Measurements from ENCODE around the gene DUSP2.

Gene DUSP2

GRCh38 chr2:96108541-96109360 lies 36.5 kb downstream of the DUSP2 start:
- Histone ChIP-seq H3K27me3 (ENCODE audit: control insufficient read depth in 1 of 2, insufficient read depth in 2 of 2, low read length in 2 of 2) (peaks cover 0 to 6% of the 10 kb centered on the region in 2 donors), H3K9ac (ENCODE audit: low read length) (no peak overlapping the region), H3K9me3 (ENCODE audit: low read length) (peaks cover 10% of the 10 kb centered on the region), H3K4me1 (ENCODE audit: insufficient read depth, low read length) (no peaks in the 10 kb centered on the region), H3K27ac (ENCODE audit: low read depth, low read length) (no peak overlapping the region), H3K36me3 (ENCODE audit: insufficient read depth, low read length) (no peaks in the 10 kb centered on the region), H3K4me3 (ENCODE audit: low read depth in 1 of 2, low read length in 2 of 2) (no peak overlapping the region)

- Histone ChIP-seq H3K36me3 (ENCODE audit: insufficient read depth, low read length) (no peaks in the 10 kb centered on the region), H3K9me3 (ENCODE audit: low read length) (peaks cover 10% of the 10 kb centered on the region), H3K4me1 (ENCODE audit: insufficient read depth, low read length) (no peaks in the 10 kb centered on the region), H3K4me3 (ENCODE audit: low read depth in 1 of 2, low read length in 2 of 2) (no peak overlapping the region), H3K27ac (ENCODE audit: low read depth, low read length) (no peak overlapping the region), H3K9ac (ENCODE audit: low read length) (no peak overlapping the region), H3K27me3 (ENCODE audit: control insufficient read depth in 1 of 2, insufficient read depth in 2 of 2, low read length in 2 of 2) (peaks cover 0 to 6% of the 10 kb centered on the region in 2 donors)
Measured at GRCh38 chr2:96108151-96108540, 37.1 kb downstream of the DUSP2 start.

- Histone ChIP-seq H3K9ac (ENCODE audit: low read length) (no peak overlapping the region), H3K36me3 (ENCODE audit: insufficient read depth, low read length) (no peaks in the 10 kb centered on the region), H3K27ac (ENCODE audit: low read depth, low read length) (no peak overlapping the region), H3K4me1 (ENCODE audit: insufficient read depth, low read length) (no peaks in the 10 kb centered on the region), H3K4me3 (ENCODE audit: low read depth in 1 of 2, low read length in 2 of 2) (no peak overlapping the region), H3K9me3 (ENCODE audit: low read length) (peaks cover 10% of the 10 kb centered on the region), H3K27me3 (ENCODE audit: control insufficient read depth in 1 of 2, insufficient read depth in 2 of 2, low read length in 2 of 2) (peaks cover 0 to 6% of the 10 kb centered on the region in 2 donors)
Measured at GRCh38 chr2:96107708-96108065, 37.6 kb downstream of the DUSP2 start.

GRCh38 chr2:96106991-96107707 lies 38.1 kb downstream of the DUSP2 start:
- Histone ChIP-seq H3K4me3 (ENCODE audit: low read depth in 1 of 2, low read length in 2 of 2) (no peak overlapping the region), H3K9me3 (ENCODE audit: low read length) (peaks cover 10% of the 10 kb centered on the region), H3K27ac (ENCODE audit: low read depth, low read length) (no peak overlapping the region), H3K4me1 (ENCODE audit: insufficient read depth, low read length) (no peaks in the 10 kb centered on the region), H3K9ac (ENCODE audit: low read length) (no peak overlapping the region), H3K27me3 (ENCODE audit: control insufficient read depth in 1 of 2, insufficient read depth in 2 of 2, low read length in 2 of 2) (peaks cover 0 to 6% of the 10 kb centered on the region in 2 donors), H3K36me3 (ENCODE audit: insufficient read depth, low read length) (no peaks in the 10 kb centered on the region)

GRCh38 chr2:96105994-96106715 lies 39.1 kb downstream of the DUSP2 start:
- no peak overlapping the region for H3K9ac ChIP-seq (ENCODE audit: low read length)
- no peak overlapping the region for H3K27ac ChIP-seq (ENCODE audit: low read depth, low read length)
- no peaks in the 10 kb centered on the region for H3K4me1 ChIP-seq (ENCODE audit: insufficient read depth, low read length)

GRCh38 chr2:96105152-96105915 lies 39.9 kb downstream of the DUSP2 start:
- Histone ChIP-seq H3K9me3 (ENCODE audit: low read length) (peaks cover 10% of the 10 kb centered on the region), H3K27me3 (ENCODE audit: control insufficient read depth in 1 of 2, insufficient read depth in 2 of 2, low read length in 2 of 2) (peaks cover 0 to 6% of the 10 kb centered on the region in 2 donors), H3K36me3 (ENCODE audit: insufficient read depth, low read length) (no peaks in the 10 kb centered on the region), H3K4me3 (ENCODE audit: low read depth in 1 of 2, low read length in 2 of 2) (no peak overlapping the region), H3K9ac (ENCODE audit: low read length) (no peak overlapping the region), H3K4me1 (ENCODE audit: insufficient read depth, low read length) (no peaks in the 10 kb centered on the region), H3K27ac (ENCODE audit: low read depth, low read length) (no peak overlapping the region)

More at GRCh38 chr2:96105994-96106715, 39.1 kb downstream of the DUSP2 start:
- H3K4me3 ChIP-seq (ENCODE audit: low read depth in 1 of 2, low read length in 2 of 2): no peak overlapping the region
- peaks cover 0 to 6% of the 10 kb centered on the region in 2 donors for H3K27me3 ChIP-seq (ENCODE audit: control insufficient read depth in 1 of 2, insufficient read depth in 2 of 2, low read length in 2 of 2)
- peaks cover 10% of the 10 kb centered on the region for H3K9me3 ChIP-seq (ENCODE audit: low read length)
- no peaks in the 10 kb centered on the region for H3K36me3 ChIP-seq (ENCODE audit: insufficient read depth, low read length)

GRCh38 chr2:96104487-96104861 lies 40.8 kb downstream of the DUSP2 start:
- no peaks in the 10 kb centered on the region for H3K4me1 ChIP-seq (ENCODE audit: insufficient read depth, low read length)
- no peaks in the 10 kb centered on the region for H3K36me3 ChIP-seq (ENCODE audit: insufficient read depth, low read length)
- H3K9me3 ChIP-seq (ENCODE audit: low read length): peaks cover 10% of the 10 kb centered on the region
- no peak overlapping the region for H3K9ac ChIP-seq (ENCODE audit: low read length)
- H3K27me3 ChIP-seq (ENCODE audit: control insufficient read depth in 1 of 2, insufficient read depth in 2 of 2, low read length in 2 of 2): peaks cover 0 to 6% of the 10 kb centered on the region in 2 donors
- no peak overlapping the region for H3K27ac ChIP-seq (ENCODE audit: low read depth, low read length)
- no peak overlapping the region for H3K4me3 ChIP-seq (ENCODE audit: low read depth in 1 of 2, low read length in 2 of 2)

GRCh38 chr2:96103761-96104486 lies 41.3 kb downstream of the DUSP2 start:
- H3K9me3 ChIP-seq (ENCODE audit: low read length): peaks cover 10% of the 10 kb centered on the region
- no peaks in the 10 kb centered on the region for H3K36me3 ChIP-seq (ENCODE audit: insufficient read depth, low read length)
- H3K4me1 ChIP-seq (ENCODE audit: insufficient read depth, low read length): no peaks in the 10 kb centered on the region
- no peak overlapping the region for H3K9ac ChIP-seq (ENCODE audit: low read length)
- no peak overlapping the region for H3K4me3 ChIP-seq (ENCODE audit: low read depth in 1 of 2, low read length in 2 of 2)
- peaks cover 0 to 6% of the 10 kb centered on the region in 2 donors for H3K27me3 ChIP-seq (ENCODE audit: control insufficient read depth in 1 of 2, insufficient read depth in 2 of 2, low read length in 2 of 2)
- H3K27ac ChIP-seq (ENCODE audit: low read depth, low read length): no peak overlapping the region

GRCh38 chr2:96103187-96103601 lies 42.0 kb downstream of the DUSP2 start:
- Histone ChIP-seq H3K4me3 (ENCODE audit: low read depth in 1 of 2, low read length in 2 of 2) (no peak overlapping the region), H3K9ac (ENCODE audit: low read length) (no peak overlapping the region), H3K9me3 (ENCODE audit: low read length) (peaks cover 10% of the 10 kb centered on the region), H3K27ac (ENCODE audit: low read depth, low read length) (no peak overlapping the region), H3K4me1 (ENCODE audit: insufficient read depth, low read length) (no peaks in the 10 kb centered on the region), H3K27me3 (ENCODE audit: control insufficient read depth in 1 of 2, insufficient read depth in 2 of 2, low read length in 2 of 2) (peaks cover 0 to 6% of the 10 kb centered on the region in 2 donors), H3K36me3 (ENCODE audit: insufficient read depth, low read length) (no peaks in the 10 kb centered on the region)

- Histone ChIP-seq H3K9ac (ENCODE audit: low read length) (no peak overlapping the region), H3K27me3 (ENCODE audit: control insufficient read depth in 1 of 2, insufficient read depth in 2 of 2, low read length in 2 of 2) (peaks cover 0 to 4% of the 10 kb centered on the region in 2 donors), H3K4me3 (ENCODE audit: low read depth in 1 of 2, low read length in 2 of 2) (no peak overlapping the region), H3K9me3 (ENCODE audit: low read length) (peaks cover 10% of the 10 kb centered on the region), H3K4me1 (ENCODE audit: insufficient read depth, low read length) (no peaks in the 10 kb centered on the region), H3K36me3 (ENCODE audit: insufficient read depth, low read length) (no peaks in the 10 kb centered on the region), H3K27ac (ENCODE audit: low read depth, low read length) (no peak overlapping the region)
Measured at GRCh38 chr2:96102596-96103186, 42.5 kb downstream of the DUSP2 start.
